WI38 (cell line): Measurements from ENCODE around the gene CSNK1G2.

Experiments used
- H3K4me3 ChIP-seq: 2 replicates; pipeline ENCODE4 v1.5.1; 2011; ENCODE audit warnings: low read depth, mild to moderate bottlenecking, control low read depth, low read length
- TF ChIP-seq, protein P1 (sequence below): IDR thresholded peaks from 2 replicates; pipeline ENCODE4 v1.5.1; 2012; ENCODE audit warnings: low read depth, mild to moderate bottlenecking, control low read depth, low read length

CSNK1G2 gene

DNA sequence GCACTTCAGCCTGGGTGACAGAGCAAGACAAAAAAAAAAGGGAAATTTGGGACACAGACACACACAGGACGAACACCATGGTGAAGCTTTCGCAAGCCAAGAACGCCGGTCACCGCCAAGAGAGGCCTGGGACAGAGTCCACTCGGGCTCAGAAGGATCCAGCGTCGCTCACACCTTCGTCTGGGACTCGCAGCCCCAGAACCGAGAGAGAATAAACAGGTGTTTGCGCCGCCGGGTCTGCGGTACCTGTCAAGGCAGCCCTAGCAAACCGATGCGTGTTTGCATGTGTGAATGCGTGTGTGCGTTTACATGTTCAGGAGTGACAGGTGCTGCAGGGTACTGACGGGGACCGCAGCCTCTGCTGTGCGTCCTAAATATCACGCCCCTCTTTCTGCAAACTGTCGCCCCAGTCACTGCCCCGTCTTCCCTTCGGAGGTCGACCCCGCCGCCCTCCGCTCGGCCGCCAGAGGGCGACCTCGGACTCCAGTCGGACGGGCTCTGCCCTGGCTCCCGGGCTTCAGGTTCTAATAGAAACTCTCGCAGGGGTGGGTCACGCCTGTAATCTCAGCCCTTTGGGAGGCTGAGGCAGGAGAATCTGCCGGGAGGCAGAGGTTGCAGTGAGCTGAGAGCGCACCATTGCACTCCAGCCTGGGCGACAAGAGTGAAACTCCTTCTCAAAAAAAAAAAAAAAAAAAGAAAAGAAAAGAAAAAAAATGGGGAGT, 11.8 kb upstream of the CSNK1G2 start:
- H3K4me3 ChIP-seq: peak overlapping the region; percentile 37
- TF ChIP-seq, protein P1, sequence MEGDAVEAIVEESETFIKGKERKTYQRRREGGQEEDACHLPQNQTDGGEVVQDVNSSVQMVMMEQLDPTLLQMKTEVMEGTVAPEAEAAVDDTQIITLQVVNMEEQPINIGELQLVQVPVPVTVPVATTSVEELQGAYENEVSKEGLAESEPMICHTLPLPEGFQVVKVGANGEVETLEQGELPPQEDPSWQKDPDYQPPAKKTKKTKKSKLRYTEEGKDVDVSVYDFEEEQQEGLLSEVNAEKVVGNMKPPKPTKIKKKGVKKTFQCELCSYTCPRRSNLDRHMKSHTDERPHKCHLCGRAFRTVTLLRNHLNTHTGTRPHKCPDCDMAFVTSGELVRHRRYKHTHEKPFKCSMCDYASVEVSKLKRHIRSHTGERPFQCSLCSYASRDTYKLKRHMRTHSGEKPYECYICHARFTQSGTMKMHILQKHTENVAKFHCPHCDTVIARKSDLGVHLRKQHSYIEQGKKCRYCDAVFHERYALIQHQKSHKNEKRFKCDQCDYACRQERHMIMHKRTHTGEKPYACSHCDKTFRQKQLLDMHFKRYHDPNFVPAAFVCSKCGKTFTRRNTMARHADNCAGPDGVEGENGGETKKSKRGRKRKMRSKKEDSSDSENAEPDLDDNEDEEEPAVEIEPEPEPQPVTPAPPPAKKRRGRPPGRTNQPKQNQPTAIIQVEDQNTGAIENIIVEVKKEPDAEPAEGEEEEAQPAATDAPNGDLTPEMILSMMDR: peak; percentile 66

DNA sequence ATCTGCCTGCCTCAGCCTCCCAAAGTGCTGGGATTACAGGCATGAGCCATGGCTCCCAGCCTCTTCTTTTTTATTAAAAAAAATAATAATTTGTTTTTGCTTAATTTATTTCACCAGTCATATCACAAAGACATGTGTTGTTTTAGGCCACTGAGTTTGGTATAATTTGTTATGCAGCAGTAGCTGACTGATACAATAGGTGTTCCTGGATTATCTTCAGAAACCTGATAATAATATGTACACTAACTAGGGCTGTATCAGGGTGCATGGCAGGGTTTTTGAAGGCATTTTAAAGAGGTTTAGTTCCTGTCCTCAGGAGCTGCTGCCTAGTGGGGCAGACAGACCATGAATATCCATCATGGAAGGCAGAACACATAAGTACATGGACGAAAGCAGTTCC, 9.5 kb upstream of the CSNK1G2 start:
- TF ChIP-seq, protein P1: no peak
- H3K4me3 ChIP-seq: no peak overlapping the region

DNA sequence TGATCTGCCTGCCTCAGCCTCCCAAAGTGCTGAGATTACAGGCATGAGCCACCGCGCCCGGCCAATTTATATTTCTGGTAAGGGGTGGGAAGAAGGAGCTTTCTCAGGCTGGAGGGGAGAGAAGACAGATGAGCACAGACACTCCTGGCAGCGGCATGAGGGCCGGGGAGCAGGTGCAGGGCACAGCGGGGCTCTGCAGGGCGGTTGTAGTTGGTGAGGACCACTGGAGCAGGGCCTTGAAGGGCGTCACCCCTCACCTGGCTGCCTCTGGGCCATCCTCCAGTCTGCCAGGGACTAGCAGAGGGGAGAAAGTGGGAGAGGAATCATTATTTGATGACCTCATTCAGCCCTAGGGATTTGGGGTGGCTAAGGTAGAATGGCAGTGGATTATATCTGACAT, 8.6 kb upstream of the CSNK1G2 start:
- TF ChIP-seq, protein P1: no peak
- H3K4me3 ChIP-seq: no peak overlapping the region

DNA sequence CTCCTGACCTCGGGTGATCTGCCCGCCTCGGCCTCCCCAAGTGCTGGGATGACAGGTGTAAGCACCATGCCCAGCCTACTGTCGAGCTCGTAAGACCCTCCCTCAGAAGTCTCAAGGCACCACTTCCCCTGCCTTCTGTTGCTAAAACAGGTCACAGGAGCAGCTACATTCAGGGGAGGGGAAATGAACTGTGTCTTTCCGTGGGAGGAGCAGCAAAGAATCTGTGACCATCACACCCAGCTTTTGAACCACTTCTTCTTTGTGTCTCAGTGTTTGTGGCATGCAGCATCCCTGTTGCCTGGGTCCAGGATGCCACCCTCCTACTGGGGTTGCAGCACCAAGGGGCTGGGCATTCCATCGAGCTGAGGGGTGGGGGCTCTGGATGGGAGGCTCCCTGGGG, 7.7 kb upstream of the CSNK1G2 start:
- TF ChIP-seq, protein P1: no peak
- H3K4me3 ChIP-seq: no peak overlapping the region

DNA sequence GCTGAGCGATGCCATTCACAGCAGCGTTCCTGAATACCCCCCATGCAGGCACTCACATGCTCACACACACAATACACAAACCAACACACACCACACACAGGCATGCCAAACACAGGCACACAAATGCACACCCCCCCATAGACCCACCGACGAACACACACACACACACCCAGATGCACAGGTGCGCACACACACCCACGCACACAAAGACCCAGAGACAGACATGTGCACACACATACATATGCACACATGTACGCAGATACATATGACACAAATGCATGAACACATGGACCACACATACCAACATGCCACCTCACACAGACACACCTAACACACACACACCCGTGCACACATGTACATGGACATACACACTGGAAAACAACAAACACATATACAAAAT, 7.0 kb upstream of the CSNK1G2 start:
- TF ChIP-seq, protein P1: no peak
- H3K4me3 ChIP-seq: no peak overlapping the region

DNA sequence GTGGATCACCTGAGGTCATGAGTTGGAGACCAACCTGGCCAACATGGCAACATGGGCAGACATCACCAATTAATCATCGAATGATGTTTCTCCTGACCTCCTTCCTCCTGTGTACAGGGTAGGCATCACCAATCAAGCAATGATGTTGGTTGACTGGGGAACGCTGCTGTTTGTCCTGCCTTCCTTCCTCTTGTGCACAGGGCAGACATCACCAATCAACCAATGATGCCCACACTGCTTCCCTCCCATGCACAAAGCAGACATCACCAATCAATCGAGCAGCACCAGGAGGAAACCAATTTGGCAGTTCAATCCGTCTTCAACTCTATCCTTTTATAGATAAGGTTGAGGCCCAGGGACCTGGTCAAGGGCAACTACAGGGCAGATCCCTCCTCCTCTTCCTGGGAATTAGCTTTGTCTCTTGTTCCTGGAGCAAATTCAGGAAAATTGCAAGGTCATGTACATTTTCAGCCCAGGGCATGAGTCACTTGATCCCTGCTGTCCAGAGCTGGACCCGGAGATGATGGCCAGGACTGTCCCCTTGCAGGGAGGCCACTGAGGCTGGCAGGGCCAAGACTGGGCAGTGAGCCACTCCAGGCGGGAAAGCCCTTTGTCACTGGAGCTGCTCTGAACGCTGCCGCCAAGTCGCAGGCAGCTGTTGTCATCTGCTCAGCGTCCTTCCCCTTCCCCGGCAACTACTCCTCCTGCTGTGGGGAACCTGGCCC, 5.3 kb upstream of the CSNK1G2 start:
- TF ChIP-seq, protein P1: no peak
- H3K4me3 ChIP-seq: no peak overlapping the region

DNA sequence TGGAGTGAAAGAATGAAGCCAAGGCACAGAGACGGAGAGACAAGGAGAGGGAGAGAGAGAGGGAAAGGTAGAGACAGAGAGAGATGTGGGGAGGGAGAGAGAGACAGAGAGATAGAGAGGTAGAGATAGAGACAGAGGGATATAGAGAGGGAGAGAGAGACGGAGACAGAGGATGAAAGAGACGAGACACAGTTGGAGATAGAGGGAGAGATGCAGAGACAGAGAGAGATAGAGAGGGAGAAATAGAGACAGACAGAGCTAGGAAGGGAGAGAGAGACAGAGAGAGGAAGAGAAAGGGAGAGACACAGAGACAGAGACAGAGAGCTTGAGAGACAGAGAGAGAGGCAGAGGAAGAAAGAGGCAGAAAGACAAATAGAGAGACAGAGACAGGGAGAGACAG, 4.5 kb upstream of the CSNK1G2 start:
- no peak overlapping the region for H3K4me3 ChIP-seq
- TF ChIP-seq, protein P1: no peak
